H1 (cell line): Measurements from ENCODE around the gene HP1BP3. TPM values are rescaled to one million over a fixed set of nuclear protein-coding genes. Genes with fewer than 3 reads are reported as not detected.
A peak's percentile ranks its signal among the peaks of the same experiment; 100 is the strongest.

Experiments
- BRCA1 ChIP-seq: IDR thresholded peaks from 2 replicates; pipeline ENCODE4 v1.6.1; 2012; ENCODE audit warnings: low read depth, low read length, improper control_type of control experiment
- CBX5 ChIP-seq: fragments of 300-800, 300-1000 bp; sonication (generic); IDR thresholded peaks from 2 replicates; pipeline ENCODE4 v1.7.1; 2016; ENCODE audit warnings: antibody characterized with exemption, low read length, low read depth
- CEBPB ChIP-seq: IDR thresholded peaks from 2 replicates; pipeline ENCODE4 v1.6.1; 2012; ENCODE audit warnings: low read depth, low read length
- FOSL1 ChIP-seq: IDR thresholded peaks from 2 replicates; pipeline ENCODE4 v1.6.1; 2011; ENCODE audit warnings: mild to moderate bottlenecking, low read depth, low read length, moderate library complexity; ENCODE audit not compliant: insufficient read depth
- HDAC2 ChIP-seq, 2 experiments: fragments of 300-600 bp in 1 of 2; sonication (generic) in 1 of 2; IDR thresholded peaks; 2 replicates each; pipeline ENCODE4 v1.6.1; 2011 to 2012; ENCODE audit warnings: low read depth in 2 of 2, low read length in 2 of 2, mild to moderate bottlenecking in 2 of 2, moderate library complexity in 2 of 2, borderline replicate concordance in 1 of 2, inconsistent platforms in 1 of 2
- JUN ChIP-seq: IDR thresholded peaks from 2 replicates; pipeline ENCODE4 v1.6.1; 2011; ENCODE audit warnings: low read depth, mild to moderate bottlenecking, improper control_type of control experiment, low read length
- KDM1A ChIP-seq: fragments of 200-600, 300-600 bp; sonication (generic); IDR thresholded peaks from 2 replicates; pipeline ENCODE4 v1.7.1; 2016; ENCODE audit warnings: mild to moderate bottlenecking, low read length, borderline replicate concordance
- KDM4A ChIP-seq: IDR thresholded peaks from one replicate; pipeline ENCODE4 v1.7.1; 2012; ENCODE audit warnings: low read depth, mild to moderate bottlenecking, moderate library complexity, low read length, inconsistent platforms; ENCODE audit not compliant: severe bottlenecking
- KDM5A ChIP-seq: fragments of 200-600 bp; IDR thresholded peaks from 2 replicates; pipeline ENCODE4 v1.7.1; 2012; ENCODE audit warnings: mild to moderate bottlenecking, low read length, inconsistent platforms, mixed read lengths
- MAFK ChIP-seq: IDR thresholded peaks from 2 replicates; pipeline ENCODE4 v1.6.1; 2012; ENCODE audit warnings: low read depth, mild to moderate bottlenecking, improper control_type of control experiment, low read length
- RBBP5 ChIP-seq: IDR thresholded peaks from 2 replicates; pipeline ENCODE4 v1.7.1; 2012; ENCODE audit warnings: low read depth, mild to moderate bottlenecking, inconsistent platforms, low read length, moderate library complexity, borderline replicate concordance
- RFX5 ChIP-seq: IDR thresholded peaks from 2 replicates; pipeline ENCODE4 v1.6.1; 2011; ENCODE audit warnings: low read depth, low read length, improper control_type of control experiment, borderline replicate concordance
- RNF2 ChIP-seq: fragments of 200-900, 300-1000 bp; sonication (generic); IDR thresholded peaks from 2 replicates; pipeline ENCODE4 v1.7.1; 2016; ENCODE audit warnings: borderline replicate concordance, low read depth, mild to moderate bottlenecking, antibody characterized with exemption, low read length; ENCODE audit not compliant: poor library complexity, severe bottlenecking; ENCODE audit errors: missing control alignments
- RXRA ChIP-seq: IDR thresholded peaks from 2 replicates; pipeline ENCODE4 v1.6.1; 2011; ENCODE audit warnings: low read depth, mild to moderate bottlenecking, low read length, moderate library complexity; ENCODE audit not compliant: insufficient read depth
- SAP30 ChIP-seq: fragments of 300-600 bp; sonication (generic); IDR thresholded peaks from 2 replicates; pipeline ENCODE4 v1.7.1; 2012; ENCODE audit warnings: low read length, moderate library complexity, mild to moderate bottlenecking, inconsistent platforms; ENCODE audit not compliant: insufficient read depth, insufficient replicate concordance
- SIN3A ChIP-seq, 2 experiments: IDR thresholded peaks in 1 of 2; conservative IDR thresholded peaks in 1 of 2; 2 replicates each; pipeline ENCODE4 v1.6.1; 2011 to 2012; ENCODE audit warnings: low read length in 2 of 2, improper control_type of control experiment in 1 of 2, low read depth in 1 of 2, mild to moderate bottlenecking in 1 of 2
- SIX5 ChIP-seq: IDR thresholded peaks from 2 replicates; pipeline ENCODE4 v1.6.1; 2011; ENCODE audit warnings: mild to moderate bottlenecking, low read depth, low read length
- SP1 ChIP-seq: IDR thresholded peaks from 2 replicates; pipeline ENCODE4 v1.6.1; 2011; ENCODE audit warnings: low read depth, low read length
- SUZ12 ChIP-seq: fragments of 200-600 bp; sonication (generic); IDR thresholded peaks from 2 replicates; pipeline ENCODE4 v1.6.1; 2012; ENCODE audit warnings: mild to moderate bottlenecking, inconsistent platforms, low read length, moderate library complexity, mixed read lengths
- TAF7 ChIP-seq: optimal IDR thresholded peaks from 2 replicates; pipeline ENCODE3; 2011; ENCODE audit warnings: low read depth, mild to moderate bottlenecking, inconsistent platforms, low read length, moderate library complexity, borderline replicate concordance
- TCF12 ChIP-seq: IDR thresholded peaks from 2 replicates; pipeline ENCODE4 v1.6.1; 2011; ENCODE audit warnings: low read depth, mild to moderate bottlenecking, low read length
- ZNF274 ChIP-seq: IDR thresholded peaks from 2 replicates; pipeline ENCODE4 v1.7.0; 2012; ENCODE audit warnings: low read length, borderline replicate concordance; ENCODE audit errors: extremely low read depth
- polyA plus RNA-seq, 7 experiments: library from polyadenylated mRNA; depleted of rRNA in 3 of 7; stranded (reverse) in 5 of 7; unstranded in 2 of 7; fragments of >200 nt in 5 of 7; fragments of 200-250 nt in 2 of 7; gene quantifications; 1 replicate in 5 of 7; 2 replicates in 1 of 7; 4 replicates in 1 of 7; pipeline versions ENCODE4 v1.2.1 to v1.2.3, GENCODE V29; 2011 to 2013; ENCODE audit warnings: missing spikeins in 2 of 7, mixed read lengths in 2 of 7
- total RNA-seq: library from RNA; stranded (reverse); fragmentation: NEBNext Ultra II Directional; extraction: Animal tissue kit (Norgen Biotek cat#: 25700); gene quantifications from 2 replicates; pipeline ENCODE4 v1.2.1, GENCODE V29; 2021
- TF ChIP-seq, protein P1 (sequence below): IDR thresholded peaks from 2 replicates; pipeline ENCODE4 v1.6.1; 2012; ENCODE audit warnings: inconsistent platforms

Gene HP1BP3
- total and polyA plus RNA-seq, 2 of the 8 experiments (the other 6 are each of a cell fraction or from before 2014, with no cell fraction given) = 47.4 to 125 TPM

DNA sequence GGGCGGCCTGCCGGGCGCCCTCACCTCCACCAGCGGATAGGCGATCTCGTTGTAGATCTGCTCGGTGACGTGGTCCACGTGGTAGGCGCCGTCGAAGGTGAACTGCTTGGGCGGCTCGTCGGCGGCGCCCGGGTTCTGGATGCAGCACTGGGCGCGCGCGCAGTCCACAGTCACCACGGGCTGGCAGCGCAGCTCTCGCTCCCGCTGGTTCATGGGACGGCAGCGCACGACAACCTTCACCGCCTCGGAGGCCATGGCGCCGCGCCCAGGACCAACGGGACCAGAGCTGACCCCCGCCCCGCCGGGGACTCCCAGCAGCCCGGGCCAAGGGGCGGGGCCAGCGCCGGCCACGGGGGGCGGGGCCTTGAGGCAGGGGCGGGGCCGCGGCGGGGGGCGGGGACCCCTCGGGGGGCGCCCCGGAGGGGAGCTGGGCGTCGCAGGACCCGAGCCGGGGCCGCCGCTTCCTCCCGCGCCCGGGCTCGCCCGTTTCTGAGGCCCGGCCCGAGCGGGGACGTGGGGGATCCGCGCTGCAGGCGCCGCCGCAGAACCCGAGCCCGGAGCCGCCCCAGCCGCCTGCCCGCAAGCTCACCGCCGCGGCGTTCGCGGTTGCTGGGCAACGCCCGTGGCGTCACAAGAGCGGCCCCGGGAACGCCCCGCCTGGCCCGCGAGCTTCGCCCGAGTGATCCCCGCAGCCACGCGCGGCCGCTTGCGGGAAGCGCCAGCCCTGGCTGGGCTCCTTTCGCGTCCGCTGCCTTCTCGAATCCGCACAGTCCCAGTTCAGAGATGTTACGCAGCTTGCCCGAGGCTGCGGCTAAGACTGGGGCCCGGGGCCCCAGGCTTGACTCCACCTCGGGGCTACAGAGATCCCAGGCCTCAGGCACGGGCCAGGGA, 69.4 kb downstream of the HP1BP3 start, which contains the start of gene KIF17 (continued):
- TF ChIP-seq HDAC2 (IDR thresholded peaks at IDR 0.05; ENCODE audit: borderline replicate concordance in 1 of 2, low read depth in 2 of 2, low read length in 2 of 2) (no peak), FOSL1 (no peak), CBX5 (no peak), KDM4A (peak; percentile 91), RBBP5 (peak; percentile 53; the same call in 1 of the 2 replicates), SIN3A (conservative IDR thresholded peaks at IDR 0.05 in 1 of 2, IDR thresholded peaks at IDR 0.05 in 1 of 2; ENCODE audit: low read depth in 1 of 2, low read length in 2 of 2) (peak; percentile 44 to 45; a peak in 1 of 4 replicates), SP1 (no peak), RFX5 (no peak), RXRA (no peak), SUZ12 (no peak), BRCA1 (no peak), MAFK (no peak), CEBPB (no peak), SIX5 (no peak), TCF12 (no peak), ZNF274 (no peak), TAF7 (no peak), SAP30 (no peak), KDM1A (no peak), KDM5A (no peak), RNF2 (no peak), JUN (no peak)
- TF ChIP-seq, protein P1, sequence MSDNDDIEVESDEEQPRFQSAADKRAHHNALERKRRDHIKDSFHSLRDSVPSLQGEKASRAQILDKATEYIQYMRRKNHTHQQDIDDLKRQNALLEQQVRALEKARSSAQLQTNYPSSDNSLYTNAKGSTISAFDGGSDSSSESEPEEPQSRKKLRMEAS = peak; percentile 99
